ENCODE results near the gene ST6GAL2. TPM values are rescaled to one million over a fixed set of nuclear protein-coding genes. Genes with fewer than 3 reads are reported as not detected.

Gene ST6GAL2
- polyA plus RNA-seq, 1 of the 3 experiments (the other 2 are of a cell fraction), result 0.77 TPM

DNA sequence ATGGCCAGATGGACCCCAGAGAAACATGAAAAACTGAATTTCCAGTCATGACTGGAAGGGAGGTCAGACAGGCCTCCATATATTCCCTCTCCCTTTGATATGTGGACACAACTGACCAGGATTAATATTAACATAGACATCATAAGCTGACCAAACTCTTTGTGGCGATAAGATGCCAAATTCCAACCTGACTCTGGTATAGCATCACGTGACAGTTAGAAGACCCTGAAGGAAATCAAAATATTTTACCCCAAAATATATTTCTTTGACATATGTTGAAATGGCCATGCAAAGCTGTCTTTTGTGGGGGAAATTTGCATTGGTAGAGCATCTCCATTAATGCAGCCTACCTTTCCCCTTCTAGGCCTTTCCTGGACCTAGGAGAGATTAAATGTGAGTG lies 36.7 kb downstream of the ST6GAL2 start:
- ChIA-PET POLR2A (no interaction called here), CTCF (no interaction called here)
- Histone ChIP-seq H3K9ac (no peak overlapping the region), H3K4me2 (no peak overlapping the region), H3K27ac (ENCODE audit: low read depth in 2 of 2, low read length in 1 of 2) (no peak overlapping the region; a peak in 1 of 4 replicates), H3K4me1 (ENCODE audit: control insufficient read depth in 1 of 2, insufficient read depth in 2 of 2, low read depth in 1 of 2, low read length in 1 of 2) (peaks cover 0 to 31% of the 10 kb centered on the region in 2 experiments; a peak in 2 of 4 replicates), H3K27me3 (ENCODE audit: insufficient read depth) (no peaks in the 10 kb centered on the region), H3K9me3 (no peaks in the 10 kb centered on the region), H4K20me1 (ENCODE audit: insufficient read depth) (no peaks in the 10 kb centered on the region), H3K36me3 (replicated peaks in 1 of 2; ENCODE audit: control insufficient read depth in 1 of 2, insufficient read depth in 2 of 2, low read length in 1 of 2) (no peaks in the 10 kb centered on the region), H3F3A (replicated peaks; ENCODE audit: insufficient read depth) (no peaks in the 10 kb centered on the region), H3K9me2 (no peaks in the 10 kb centered on the region), H3K79me2 (ENCODE audit: insufficient read depth) (no peaks in the 10 kb centered on the region), H3K4me3 (ENCODE audit: low read depth in 2 of 2, low read length in 1 of 2) (no peak overlapping the region), H2AFZ (ENCODE audit: low read depth) (no peak overlapping the region)
- TF ChIP-seq RCOR1 (IDR thresholded peaks at IDR 0.05; ENCODE audit: low read length) (no peak), ELF1 (IDR thresholded peaks at IDR 0.05) (no peak), GATA2 (CRISPR knock-in tag; IDR thresholded peaks at IDR 0.05) (no peak)
- TF ChIP-seq, protein P1, sequence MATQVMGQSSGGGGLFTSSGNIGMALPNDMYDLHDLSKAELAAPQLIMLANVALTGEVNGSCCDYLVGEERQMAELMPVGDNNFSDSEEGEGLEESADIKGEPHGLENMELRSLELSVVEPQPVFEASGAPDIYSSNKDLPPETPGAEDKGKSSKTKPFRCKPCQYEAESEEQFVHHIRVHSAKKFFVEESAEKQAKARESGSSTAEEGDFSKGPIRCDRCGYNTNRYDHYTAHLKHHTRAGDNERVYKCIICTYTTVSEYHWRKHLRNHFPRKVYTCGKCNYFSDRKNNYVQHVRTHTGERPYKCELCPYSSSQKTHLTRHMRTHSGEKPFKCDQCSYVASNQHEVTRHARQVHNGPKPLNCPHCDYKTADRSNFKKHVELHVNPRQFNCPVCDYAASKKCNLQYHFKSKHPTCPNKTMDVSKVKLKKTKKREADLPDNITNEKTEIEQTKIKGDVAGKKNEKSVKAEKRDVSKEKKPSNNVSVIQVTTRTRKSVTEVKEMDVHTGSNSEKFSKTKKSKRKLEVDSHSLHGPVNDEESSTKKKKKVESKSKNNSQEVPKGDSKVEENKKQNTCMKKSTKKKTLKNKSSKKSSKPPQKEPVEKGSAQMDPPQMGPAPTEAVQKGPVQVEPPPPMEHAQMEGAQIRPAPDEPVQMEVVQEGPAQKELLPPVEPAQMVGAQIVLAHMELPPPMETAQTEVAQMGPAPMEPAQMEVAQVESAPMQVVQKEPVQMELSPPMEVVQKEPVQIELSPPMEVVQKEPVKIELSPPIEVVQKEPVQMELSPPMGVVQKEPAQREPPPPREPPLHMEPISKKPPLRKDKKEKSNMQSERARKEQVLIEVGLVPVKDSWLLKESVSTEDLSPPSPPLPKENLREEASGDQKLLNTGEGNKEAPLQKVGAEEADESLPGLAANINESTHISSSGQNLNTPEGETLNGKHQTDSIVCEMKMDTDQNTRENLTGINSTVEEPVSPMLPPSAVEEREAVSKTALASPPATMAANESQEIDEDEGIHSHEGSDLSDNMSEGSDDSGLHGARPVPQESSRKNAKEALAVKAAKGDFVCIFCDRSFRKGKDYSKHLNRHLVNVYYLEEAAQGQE (IDR thresholded peaks at IDR 0.05; ENCODE audit: low read depth, low read length), result no peak
- 55% methylated on average over 2 of the region's 2 CpGs for WGBS (ENCODE audit: low lambda C conversion rate)
- DNase-seq, result no peak

GRCh38 chr2:106847366-106847765 lies 38.6 kb downstream of the ST6GAL2 start:
- TF ChIP-seq JUND (IDR thresholded peaks at IDR 0.05) (no peak), NFIC (IDR thresholded peaks at IDR 0.05; ENCODE audit: borderline replicate concordance) (no peak), SMC3 (IDR thresholded peaks at IDR 0.05; ENCODE audit: low read depth, low read length) (no peak), TAF1 (IDR thresholded peaks at IDR 0.05; ENCODE audit: borderline replicate concordance, low read depth, low read length) (no peak), TCF12 (IDR thresholded peaks at IDR 0.05) (no peak), ELF1 (IDR thresholded peaks at IDR 0.05) (no peak), SIN3A (IDR thresholded peaks at IDR 0.05; ENCODE audit: borderline replicate concordance, low read depth, low read length) (no peak), MEF2A (IDR thresholded peaks at IDR 0.05; ENCODE audit: borderline replicate concordance, low read depth) (no peak), POLR2AphosphoS5 (IDR thresholded peaks at IDR 0.05; ENCODE audit: low read depth, low read length) (no peak), RAD21 (IDR thresholded peaks at IDR 0.05; ENCODE audit: low read length) (no peak), EZH2phosphoT487 (IDR thresholded peaks at IDR 0.05; ENCODE audit: borderline replicate concordance, low read depth) (no peak)
- TF ChIP-seq, protein P2, sequence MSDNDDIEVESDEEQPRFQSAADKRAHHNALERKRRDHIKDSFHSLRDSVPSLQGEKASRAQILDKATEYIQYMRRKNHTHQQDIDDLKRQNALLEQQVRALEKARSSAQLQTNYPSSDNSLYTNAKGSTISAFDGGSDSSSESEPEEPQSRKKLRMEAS (IDR thresholded peaks at IDR 0.05; ENCODE audit: low read depth), result no peak
- TF ChIP-seq, protein P3, sequence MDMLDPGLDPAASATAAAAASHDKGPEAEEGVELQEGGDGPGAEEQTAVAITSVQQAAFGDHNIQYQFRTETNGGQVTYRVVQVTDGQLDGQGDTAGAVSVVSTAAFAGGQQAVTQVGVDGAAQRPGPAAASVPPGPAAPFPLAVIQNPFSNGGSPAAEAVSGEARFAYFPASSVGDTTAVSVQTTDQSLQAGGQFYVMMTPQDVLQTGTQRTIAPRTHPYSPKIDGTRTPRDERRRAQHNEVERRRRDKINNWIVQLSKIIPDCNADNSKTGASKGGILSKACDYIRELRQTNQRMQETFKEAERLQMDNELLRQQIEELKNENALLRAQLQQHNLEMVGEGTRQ (IDR thresholded peaks at IDR 0.05; ENCODE audit: borderline replicate concordance, low read depth, low read length), result no peak
- Histone ChIP-seq H2AFZ (ENCODE audit: low read depth) (no peak overlapping the region), H3F3A (replicated peaks; ENCODE audit: insufficient read depth) (no peaks in the 10 kb centered on the region), H3K27ac (ENCODE audit: low read depth in 2 of 2, low read length in 1 of 2) (no peak overlapping the region), H3K36me3 (replicated peaks in 1 of 2; ENCODE audit: control insufficient read depth in 1 of 2, insufficient read depth in 2 of 2, low read length in 1 of 2) (no peaks in the 10 kb centered on the region), H3K9me3 (no peaks in the 10 kb centered on the region), H3K4me2 (no peak overlapping the region), H4K20me1 (ENCODE audit: insufficient read depth) (no peaks in the 10 kb centered on the region), H3K9ac (no peak overlapping the region), H3K4me1 (ENCODE audit: control insufficient read depth in 1 of 2, insufficient read depth in 2 of 2, low read depth in 1 of 2, low read length in 1 of 2) (peaks cover 0 to 29% of the 10 kb centered on the region in 2 experiments; a peak in 2 of 4 replicates), H3K27me3 (ENCODE audit: insufficient read depth) (no peaks in the 10 kb centered on the region), H3K79me2 (ENCODE audit: insufficient read depth) (no peaks in the 10 kb centered on the region), H3K4me3 (ENCODE audit: low read depth in 2 of 2, low read length in 1 of 2) (no peak overlapping the region), H3K9me2 (no peaks in the 10 kb centered on the region)
- POLR2A ChIA-PET, result no interaction called here
- CTCF ChIA-PET, result no interaction called here
- WGBS (ENCODE audit: low lambda C conversion rate), result 45% methylated on average over 2 of the region's 2 CpGs
- no peak for DNase-seq
